GM10266 (cell line): ENCODE data around the gene TSPAN4.
A peak's percentile ranks its signal among the peaks of the same experiment; 100 is the strongest.

Experiments used
- DNase-seq: peaks from one replicate; pipeline ENCODE4 v3.0.0; 2012; ENCODE audit errors: extremely low spot score
- TF ChIP-seq, protein P1 (sequence below): IDR thresholded peaks from 2 replicates; pipeline ENCODE4 v1.5.1; 2012; ENCODE audit warnings: mild to moderate bottlenecking, low read depth; ENCODE audit not compliant: control insufficient read depth, insufficient read depth; ENCODE audit errors: missing control alignments

The TSPAN4 gene

GRCh38 chr11:815675-816432, 26.8 kb upstream of the TSPAN4 start:
- TF ChIP-seq, protein P1, sequence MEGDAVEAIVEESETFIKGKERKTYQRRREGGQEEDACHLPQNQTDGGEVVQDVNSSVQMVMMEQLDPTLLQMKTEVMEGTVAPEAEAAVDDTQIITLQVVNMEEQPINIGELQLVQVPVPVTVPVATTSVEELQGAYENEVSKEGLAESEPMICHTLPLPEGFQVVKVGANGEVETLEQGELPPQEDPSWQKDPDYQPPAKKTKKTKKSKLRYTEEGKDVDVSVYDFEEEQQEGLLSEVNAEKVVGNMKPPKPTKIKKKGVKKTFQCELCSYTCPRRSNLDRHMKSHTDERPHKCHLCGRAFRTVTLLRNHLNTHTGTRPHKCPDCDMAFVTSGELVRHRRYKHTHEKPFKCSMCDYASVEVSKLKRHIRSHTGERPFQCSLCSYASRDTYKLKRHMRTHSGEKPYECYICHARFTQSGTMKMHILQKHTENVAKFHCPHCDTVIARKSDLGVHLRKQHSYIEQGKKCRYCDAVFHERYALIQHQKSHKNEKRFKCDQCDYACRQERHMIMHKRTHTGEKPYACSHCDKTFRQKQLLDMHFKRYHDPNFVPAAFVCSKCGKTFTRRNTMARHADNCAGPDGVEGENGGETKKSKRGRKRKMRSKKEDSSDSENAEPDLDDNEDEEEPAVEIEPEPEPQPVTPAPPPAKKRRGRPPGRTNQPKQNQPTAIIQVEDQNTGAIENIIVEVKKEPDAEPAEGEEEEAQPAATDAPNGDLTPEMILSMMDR, result no peak
- DNase-seq, result no peak

DNA sequence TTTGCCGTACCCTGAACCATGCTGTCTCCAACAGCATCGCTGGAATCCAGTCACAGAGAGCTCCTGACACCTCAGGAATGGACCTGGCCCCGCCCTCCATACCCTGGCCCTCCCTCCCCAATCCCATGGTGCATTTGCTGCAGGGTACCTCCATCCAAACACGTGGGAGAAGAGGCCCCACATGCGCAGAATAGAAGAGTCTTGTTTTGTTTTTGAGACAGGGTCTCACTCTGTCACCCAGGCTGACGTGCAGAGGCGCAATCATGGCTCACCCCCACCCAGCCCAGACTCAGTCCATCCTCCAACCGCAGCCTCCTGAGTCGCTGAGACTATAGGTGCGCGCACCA, 26.2 kb upstream of the TSPAN4 start:
- DNase-seq, result no peak
- TF ChIP-seq, protein P1, result no peak

GRCh38 chr11:818396-819128, 24.1 kb upstream of the TSPAN4 start, which contains the start of gene PNPLA2:
PNPLA2 (plus strand) TSS chr11:818914; CDS start chr11:819719, 805 bp downstream.
- no peak for DNase-seq
- TF ChIP-seq, protein P1, result no peak

DNA sequence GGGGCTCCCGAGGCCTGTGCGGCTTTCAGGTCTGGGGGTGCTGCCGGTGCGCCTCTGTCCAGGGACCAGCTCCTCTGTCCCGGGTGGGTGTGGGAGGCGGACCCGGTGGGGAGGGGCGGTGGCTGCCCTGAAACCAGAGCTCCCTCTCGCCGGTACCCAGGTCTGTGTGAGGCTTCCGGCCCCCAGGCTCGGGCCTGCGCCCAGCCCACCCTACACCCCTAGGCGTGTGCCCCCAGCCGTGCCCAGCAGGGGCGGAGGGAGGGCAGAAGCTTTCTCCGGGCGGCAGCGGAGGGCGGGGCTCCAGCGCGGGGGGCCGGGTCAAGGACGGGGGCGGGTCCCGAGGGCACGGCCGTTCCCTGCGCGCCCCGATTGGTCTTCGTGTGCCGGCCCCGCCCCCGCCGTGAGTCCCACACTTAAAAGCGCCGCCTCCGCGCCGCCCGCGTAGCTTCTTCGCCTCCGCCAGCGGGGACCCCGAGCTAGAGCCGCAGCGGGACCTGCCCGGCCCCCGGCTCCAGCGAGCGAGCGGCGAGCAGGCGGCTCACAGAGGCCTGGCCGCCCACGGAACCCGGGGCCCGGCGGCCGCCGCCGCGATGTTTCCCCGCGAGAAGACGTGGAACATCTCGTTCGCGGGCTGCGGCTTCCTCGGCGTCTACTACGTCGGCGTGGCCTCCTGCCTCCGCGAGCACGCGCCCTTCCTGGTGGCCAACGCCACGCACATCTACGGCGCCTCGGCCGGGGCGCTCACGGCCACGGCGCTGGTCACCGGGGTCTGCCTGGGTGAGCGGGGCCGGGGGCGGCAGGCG, 23.3 kb upstream of the TSPAN4 start:
- peak; percentile 97 for DNase-seq
- TF ChIP-seq, protein P1, result no peak

- DNase-seq, result peak; percentile 95
Observed at GRCh38 chr11:819943-820649, 22.6 kb upstream of the TSPAN4 start.

More at GRCh38 chr11:819943-820649, 22.6 kb upstream of the TSPAN4 start:
- TF ChIP-seq, protein P1, result no peak
